IPS-18a (cell line): ENCODE data around the gene RHOD.

Experiments
- H3K27ac ChIP-seq: one replicate; pipeline ENCODE4 v1.5.1; 2013; ENCODE audit warnings: low read length
- H3K27me3 ChIP-seq: one replicate; pipeline ENCODE4 v1.6.1; 2013; ENCODE audit warnings: mild to moderate bottlenecking, low read length; ENCODE audit not compliant: control insufficient read depth, insufficient read depth
- H3K36me3 ChIP-seq: one replicate; pipeline ENCODE4 v1.6.1; 2013; ENCODE audit warnings: low read depth, low read length; ENCODE audit not compliant: control insufficient read depth
- H3K4me1 ChIP-seq: one replicate; pipeline ENCODE4 v1.6.1; 2013; ENCODE audit warnings: low read depth, low read length; ENCODE audit not compliant: control insufficient read depth
- H3K4me3 ChIP-seq: one replicate; pipeline ENCODE4 v1.5.1; 2013; ENCODE audit warnings: low read length
- H3K9ac ChIP-seq: one replicate; pipeline ENCODE4 v1.6.1; 2013; ENCODE audit warnings: mild to moderate bottlenecking, low read length, moderate library complexity
- H3K9me3 ChIP-seq: one replicate; pipeline ENCODE4 v1.6.1; 2013; ENCODE audit warnings: low read depth, low read length; ENCODE audit not compliant: control insufficient read depth

RHOD gene

DNA sequence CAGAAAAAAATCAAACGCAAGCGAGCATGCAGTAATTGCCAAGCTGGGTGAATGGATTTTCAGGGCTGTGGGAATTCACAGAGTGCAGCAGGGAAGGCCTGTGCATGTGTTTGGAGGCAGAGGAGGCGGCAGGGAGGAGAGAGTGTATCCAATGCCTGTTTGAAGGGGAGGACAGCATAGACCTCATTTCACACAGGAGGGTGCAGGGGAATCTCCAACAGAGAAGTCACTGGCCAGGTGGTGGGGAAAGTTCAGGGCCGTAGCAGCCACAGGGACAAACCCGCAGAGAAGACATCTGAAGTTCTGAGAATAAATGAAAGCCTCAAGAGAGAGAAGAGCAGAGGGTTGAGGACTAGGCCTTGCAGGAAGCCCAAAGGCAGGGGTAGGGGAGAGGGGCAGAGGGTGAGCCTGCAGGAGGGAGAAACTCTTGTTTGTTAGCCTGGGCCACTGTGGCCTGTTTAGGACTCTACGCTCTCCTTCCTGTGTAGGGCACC, 43.2 kb downstream of the RHOD start:
- Histone ChIP-seq H3K4me3 (no peak overlapping the region), H3K9me3 (no peaks in the 10 kb centered on the region), H3K4me1 (no peaks in the 10 kb centered on the region), H3K27me3 (no peaks in the 10 kb centered on the region), H3K27ac (no peak overlapping the region), H3K9ac (no peak overlapping the region), H3K36me3 (no peaks in the 10 kb centered on the region)

- H3K4me1 ChIP-seq = no peaks in the 10 kb centered on the region
- no peaks in the 10 kb centered on the region for H3K27me3 ChIP-seq
- no peaks in the 10 kb centered on the region for H3K36me3 ChIP-seq
- no peak overlapping the region for H3K27ac ChIP-seq
- no peak overlapping the region for H3K9ac ChIP-seq
- no peak overlapping the region for H3K4me3 ChIP-seq
- H3K9me3 ChIP-seq = no peaks in the 10 kb centered on the region
These were observed 46.0 kb downstream of the RHOD start for GRCh38 chr11:67102664-67103063.

GRCh38 chr11:67105964-67106363, 49.3 kb downstream of the RHOD start:
- no peaks in the 10 kb centered on the region for H3K36me3 ChIP-seq
- H3K9ac ChIP-seq = no peak overlapping the region
- H3K4me3 ChIP-seq = no peak overlapping the region
- no peaks in the 10 kb centered on the region for H3K9me3 ChIP-seq
- no peaks in the 10 kb centered on the region for H3K4me1 ChIP-seq
- H3K27me3 ChIP-seq = no peaks in the 10 kb centered on the region
- H3K27ac ChIP-seq = no peak overlapping the region

GRCh38 chr11:67111261-67111660, 54.6 kb downstream of the RHOD start:
- no peaks in the 10 kb centered on the region for H3K27me3 ChIP-seq
- no peak overlapping the region for H3K4me3 ChIP-seq
- H3K9ac ChIP-seq = no peak overlapping the region
- no peaks in the 10 kb centered on the region for H3K4me1 ChIP-seq
- no peaks in the 10 kb centered on the region for H3K9me3 ChIP-seq
- H3K36me3 ChIP-seq = no peaks in the 10 kb centered on the region
- no peak overlapping the region for H3K27ac ChIP-seq

- H3K9ac ChIP-seq = no peak overlapping the region
- peaks cover 11% of the 10 kb centered on the region for H3K27me3 ChIP-seq
- no peaks in the 10 kb centered on the region for H3K36me3 ChIP-seq
- H3K9me3 ChIP-seq = no peaks in the 10 kb centered on the region
- no peak overlapping the region for H3K27ac ChIP-seq
- peaks cover 6% of the 10 kb centered on the region for H3K4me1 ChIP-seq
- no peak overlapping the region for H3K4me3 ChIP-seq
These were observed 56.6 kb downstream of the RHOD start for GRCh38 chr11:67113231-67113721.

DNA sequence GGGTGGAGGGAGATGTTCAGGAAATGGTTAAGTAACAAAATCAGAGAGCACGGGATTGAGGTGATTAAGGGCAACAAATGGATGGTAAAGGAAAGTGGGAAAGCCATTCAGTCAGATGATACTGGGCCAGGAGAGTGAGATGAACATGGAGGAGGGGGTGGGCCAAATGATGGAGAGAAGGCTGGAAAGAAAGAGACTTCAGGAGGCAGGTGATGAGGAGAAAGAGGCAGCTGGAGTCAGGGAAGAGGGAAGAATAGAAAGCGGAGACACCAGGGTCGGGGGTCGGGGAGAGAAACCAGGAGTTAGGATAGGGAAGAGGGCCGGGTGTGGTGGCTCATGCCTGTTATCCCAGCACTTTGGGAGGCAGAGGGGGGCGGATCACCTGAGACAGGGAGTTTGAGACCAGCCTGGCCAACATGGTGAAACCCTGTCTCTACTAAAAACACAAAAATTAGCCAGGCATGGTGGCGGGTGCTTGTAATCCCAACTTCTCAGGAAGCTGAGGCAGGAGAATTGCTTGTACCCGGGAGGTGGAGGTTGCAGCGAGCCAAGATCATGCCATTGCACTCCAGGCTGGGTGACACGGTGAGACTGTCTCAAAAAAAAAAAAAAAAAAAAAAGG, 57.7 kb downstream of the RHOD start:
- H3K27ac ChIP-seq = no peak overlapping the region
- no peaks in the 10 kb centered on the region for H3K9me3 ChIP-seq
- no peak overlapping the region for H3K4me3 ChIP-seq
- H3K4me1 ChIP-seq = peaks cover 6% of the 10 kb centered on the region
- H3K27me3 ChIP-seq = peaks cover 11% of the 10 kb centered on the region
- H3K9ac ChIP-seq = no peak overlapping the region
- no peaks in the 10 kb centered on the region for H3K36me3 ChIP-seq

GRCh38 chr11:67116758-67117105, 60.1 kb downstream of the RHOD start:
- Histone ChIP-seq H3K36me3 (no peaks in the 10 kb centered on the region), H3K9me3 (no peaks in the 10 kb centered on the region), H3K4me1 (peaks cover 10% of the 10 kb centered on the region), H3K4me3 (no peak overlapping the region), H3K27ac (no peak overlapping the region), H3K9ac (no peak overlapping the region), H3K27me3 (peaks cover 11% of the 10 kb centered on the region)

GRCh38 chr11:67117176-67117575, 60.5 kb downstream of the RHOD start:
- no peaks in the 10 kb centered on the region for H3K9me3 ChIP-seq
- H3K9ac ChIP-seq = peak overlapping the region; percentile 2
- peak overlapping the region; percentile 58 for H3K4me3 ChIP-seq
- peaks cover 10% of the 10 kb centered on the region for H3K4me1 ChIP-seq
- H3K36me3 ChIP-seq = no peaks in the 10 kb centered on the region
- H3K27ac ChIP-seq = no peak overlapping the region
- H3K27me3 ChIP-seq = peaks cover 11% of the 10 kb centered on the region

DNA sequence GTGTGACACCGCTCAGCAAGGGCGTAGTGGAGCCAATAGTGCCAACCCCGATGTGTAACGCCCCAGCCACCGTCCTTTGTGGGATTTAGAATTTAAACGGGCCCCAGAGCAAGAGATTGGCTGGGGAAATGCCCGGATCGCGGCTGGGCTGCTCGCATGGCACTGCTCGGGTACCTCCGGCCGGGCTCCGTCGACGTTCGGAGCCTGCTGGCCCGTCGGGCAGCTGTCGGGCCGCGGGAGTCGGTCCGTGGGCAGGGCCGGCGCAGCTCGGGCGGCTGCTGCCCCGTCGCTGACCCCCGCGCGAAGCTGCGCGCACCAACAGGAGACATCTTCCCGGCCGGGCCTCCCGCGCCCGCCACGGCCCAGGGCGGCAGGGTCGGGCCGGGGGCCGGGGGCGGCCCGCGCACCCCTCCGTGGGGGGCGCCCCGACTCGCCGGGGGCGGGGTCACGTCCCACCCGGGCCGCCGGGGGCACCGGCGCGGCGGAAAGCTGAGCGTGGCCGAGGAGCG, 61.1 kb downstream of the RHOD start:
- Histone ChIP-seq H3K27ac (no peak overlapping the region), H3K27me3 (peaks cover 11% of the 10 kb centered on the region), H3K9me3 (no peaks in the 10 kb centered on the region), H3K36me3 (no peaks in the 10 kb centered on the region), H3K4me1 (peaks cover 10% of the 10 kb centered on the region), H3K4me3 (peak overlapping the region; percentile 58), H3K9ac (peak overlapping the region; percentile 58)

DNA sequence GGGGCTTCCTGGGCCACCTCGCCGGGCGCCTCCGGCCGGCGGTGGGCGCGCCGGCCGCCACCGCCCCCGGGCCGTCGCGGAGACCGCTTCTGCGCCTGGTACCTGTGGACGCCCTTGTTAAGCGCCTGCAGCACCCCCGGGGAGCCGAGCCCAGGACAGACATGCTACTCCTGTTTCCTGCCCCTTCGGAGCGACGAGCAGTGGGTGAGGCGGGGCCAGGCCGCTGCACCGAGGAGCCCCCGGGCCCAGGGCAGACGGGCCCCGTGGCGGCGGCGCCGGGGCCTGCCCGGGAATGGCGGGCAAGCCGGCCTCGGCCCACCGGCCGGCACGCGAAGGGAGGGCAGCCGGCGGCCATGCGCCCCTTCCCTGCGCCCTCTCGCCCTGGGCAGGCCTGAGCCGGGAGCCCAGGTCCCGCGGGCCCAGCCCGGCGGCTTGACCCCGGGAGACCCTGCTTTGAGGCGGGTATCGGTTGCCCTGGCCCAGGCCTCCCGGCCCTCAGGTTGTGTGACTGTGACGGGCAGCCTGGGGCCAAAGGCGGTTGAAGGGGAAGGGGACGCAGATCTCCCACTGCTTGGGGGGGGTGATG, 61.6 kb downstream of the RHOD start:
- no peak overlapping the region for H3K27ac ChIP-seq
- peak overlapping the region; percentile 58 for H3K9ac ChIP-seq
- peaks cover 10% of the 10 kb centered on the region for H3K4me1 ChIP-seq
- H3K9me3 ChIP-seq = no peaks in the 10 kb centered on the region
- peaks cover 11% of the 10 kb centered on the region for H3K27me3 ChIP-seq
- H3K36me3 ChIP-seq = no peaks in the 10 kb centered on the region
- peak overlapping the region; percentile 56 for H3K4me3 ChIP-seq

GRCh38 chr11:67118801-67119584, 62.3 kb downstream of the RHOD start, which contains the start of gene KDM2A:
TSS of gene KDM2A (plus strand) at chr11:67119263. CDS start at chr11:67121317, 2,054 bp downstream.
- Histone ChIP-seq H3K9ac (peak within 1 kb of the TSS; percentile 73), H3K4me3 (peak within 1 kb of the TSS; percentile 86), H3K27ac (peak within 1 kb of the TSS; percentile 0), H3K4me1 (peaks cover 10% of the 10 kb centered on the region), H3K27me3 (peaks cover 11% of the 10 kb centered on the region), H3K9me3 (no peaks in the 10 kb centered on the region), H3K36me3 (no peaks in the 10 kb centered on the region)
